Measurements from ENCODE around the gene COLEC12.

The COLEC12 gene

DNA sequence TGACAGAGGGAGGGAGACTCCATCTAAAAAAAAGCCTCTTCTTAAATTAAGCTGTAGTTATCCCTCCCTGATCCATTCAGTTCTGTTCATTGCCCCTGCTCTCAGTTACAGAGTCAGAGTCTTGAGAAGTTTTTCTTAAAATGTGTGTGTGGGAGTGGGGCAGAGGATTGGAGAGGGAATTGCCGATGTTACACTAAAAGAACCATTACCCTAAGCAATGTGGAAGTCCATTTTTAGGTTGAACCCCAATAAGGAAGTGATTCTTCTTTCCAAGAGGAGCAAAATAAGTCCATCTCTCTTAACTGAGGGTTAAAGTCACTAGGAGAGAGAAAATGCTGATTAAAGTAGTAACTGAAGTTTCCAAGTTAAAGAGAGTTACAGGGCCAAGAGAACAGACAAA, 211.5 kb downstream of the COLEC12 start:
- no peak for DNase-seq (ENCODE audit: low spot score)

DNA sequence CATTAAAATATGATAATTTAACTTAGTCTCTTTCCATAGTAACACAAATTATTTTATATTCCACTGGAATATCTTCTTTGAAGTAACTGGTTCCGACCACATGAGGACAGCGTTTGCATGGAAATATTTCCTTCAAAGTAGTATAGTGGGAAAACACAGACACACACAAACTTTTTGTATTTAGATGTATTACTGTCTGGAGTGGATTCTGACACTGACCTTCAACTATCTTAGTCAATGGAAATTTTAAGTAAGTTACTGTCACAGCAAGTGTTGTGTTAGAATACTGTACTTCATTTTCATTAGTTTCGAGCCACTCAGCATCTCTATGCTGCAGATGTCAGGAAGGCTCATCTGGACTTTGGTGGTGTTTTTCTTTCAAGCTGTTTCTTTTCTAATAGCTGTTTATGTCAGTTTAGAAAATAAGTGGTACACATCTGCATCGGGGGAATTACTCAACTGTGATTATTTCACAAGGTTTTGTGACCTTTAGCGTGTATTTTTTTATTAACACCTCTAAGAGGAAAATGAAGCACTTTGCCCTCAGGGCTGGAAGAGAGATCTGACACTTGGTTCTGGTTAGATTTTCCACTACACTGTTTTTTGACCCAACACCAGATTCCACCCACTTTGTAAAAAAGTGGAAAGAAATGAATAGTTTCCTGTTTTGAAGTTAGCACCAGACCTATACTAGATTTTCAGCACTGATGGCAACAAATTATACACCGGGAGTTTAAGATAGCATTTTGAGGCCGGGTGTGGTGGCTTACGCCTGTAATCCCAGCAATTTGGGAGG, 213.8 kb downstream of the COLEC12 start:
- DNase-seq (ENCODE audit: low spot score), result no peak

DNA sequence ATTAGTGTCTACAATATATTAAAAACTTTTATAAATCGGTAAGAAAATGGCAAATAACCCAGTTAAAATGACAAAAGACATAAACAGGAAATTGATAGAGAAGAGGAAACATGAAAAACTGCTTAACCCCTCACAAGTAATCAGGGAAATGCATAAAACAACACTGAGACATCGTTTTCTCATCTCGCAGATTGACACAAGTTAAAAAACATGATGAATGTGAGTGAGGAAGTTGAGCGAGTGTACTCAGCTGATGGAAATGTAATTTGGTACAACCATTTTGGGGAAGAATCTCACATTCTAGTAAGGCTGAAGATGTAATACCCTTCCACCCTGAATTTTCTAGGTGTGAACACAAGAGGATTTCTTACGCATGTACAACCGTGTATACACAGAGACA, 214.7 kb downstream of the COLEC12 start:
- no peak for DNase-seq (ENCODE audit: low spot score)

DNA sequence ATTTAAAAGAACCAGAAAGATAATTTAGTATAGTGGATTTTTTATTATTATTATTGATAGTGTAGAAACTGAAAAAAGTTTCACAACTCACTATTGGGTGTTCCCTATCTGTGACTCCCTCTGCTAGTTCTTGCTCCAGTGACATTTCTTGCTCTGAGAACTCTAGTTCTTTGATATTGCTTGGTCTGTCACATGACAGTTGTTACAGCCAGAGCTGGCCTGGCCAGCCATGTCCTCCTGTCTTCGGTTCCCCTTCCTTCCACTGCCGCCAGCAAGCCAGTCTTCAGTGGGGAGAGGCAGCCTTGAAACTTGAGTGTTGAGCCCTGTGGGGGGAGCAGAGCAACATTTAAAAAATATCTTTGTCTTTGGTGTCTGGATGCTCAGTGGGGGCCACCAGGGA, 225.0 kb downstream of the COLEC12 start:
- DNase-seq (ENCODE audit: low spot score), result no peak

DNA sequence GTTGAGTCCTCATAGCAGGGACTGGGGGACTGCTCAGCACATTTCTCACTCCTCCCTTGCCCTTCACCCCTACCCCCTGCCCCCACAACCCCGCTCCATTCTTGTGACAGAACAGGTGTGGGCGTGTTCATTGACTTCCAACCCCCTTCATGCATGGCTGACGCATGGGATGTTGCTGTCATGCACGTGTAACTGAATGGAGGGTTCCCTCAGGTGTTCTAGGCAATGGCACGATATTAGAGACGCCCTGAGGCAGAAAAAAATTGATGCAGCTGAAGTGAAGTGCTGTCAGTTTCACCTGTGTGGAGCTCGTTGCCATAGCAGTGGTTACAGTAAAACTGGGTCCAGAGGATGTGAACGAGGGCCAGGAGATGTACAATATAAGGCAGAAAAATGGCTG, 226.2 kb downstream of the COLEC12 start:
- DNase-seq (ENCODE audit: low spot score), result no peak

DNA sequence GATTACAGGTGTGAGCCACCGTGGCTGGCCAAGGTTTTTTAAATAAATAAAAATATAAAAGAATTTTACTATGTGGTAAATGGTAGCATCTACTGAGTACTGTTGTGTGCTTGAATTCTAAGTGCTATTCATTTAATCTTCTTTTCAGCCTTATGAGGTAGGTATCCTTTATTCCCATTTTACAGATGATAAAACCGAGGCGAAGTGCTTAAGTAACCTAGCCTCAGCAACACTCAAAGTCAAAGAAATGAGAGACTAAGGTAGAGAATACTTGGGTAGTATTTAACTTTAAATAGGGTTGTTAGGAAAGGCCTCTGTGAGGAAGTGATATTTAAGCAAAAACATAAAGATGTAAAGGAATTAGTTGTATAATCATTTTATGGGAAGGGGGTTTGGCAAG, 227.0 kb downstream of the COLEC12 start:
- no peak for DNase-seq (ENCODE audit: low spot score)

DNA sequence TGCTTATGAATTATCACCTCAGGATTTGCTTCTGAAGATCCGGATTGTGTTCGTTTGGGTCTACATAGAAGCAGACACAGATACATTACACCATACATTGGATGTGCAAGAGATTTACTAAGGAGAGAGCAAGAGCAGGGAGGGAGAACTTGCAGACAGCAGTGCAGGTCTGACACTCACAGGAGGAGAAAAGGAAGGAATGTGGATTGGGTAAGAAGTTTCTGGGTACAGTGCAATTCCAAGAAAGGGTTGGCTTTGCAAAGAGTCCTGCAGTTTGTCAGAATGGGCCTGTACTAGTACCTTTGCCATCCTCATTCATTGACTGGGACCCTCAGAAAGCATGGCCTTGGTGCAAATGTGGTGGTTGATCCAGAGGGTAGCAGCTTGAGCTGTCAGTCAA, 227.9 kb downstream of the COLEC12 start:
- DNase-seq (ENCODE audit: low spot score), result no peak

DNA sequence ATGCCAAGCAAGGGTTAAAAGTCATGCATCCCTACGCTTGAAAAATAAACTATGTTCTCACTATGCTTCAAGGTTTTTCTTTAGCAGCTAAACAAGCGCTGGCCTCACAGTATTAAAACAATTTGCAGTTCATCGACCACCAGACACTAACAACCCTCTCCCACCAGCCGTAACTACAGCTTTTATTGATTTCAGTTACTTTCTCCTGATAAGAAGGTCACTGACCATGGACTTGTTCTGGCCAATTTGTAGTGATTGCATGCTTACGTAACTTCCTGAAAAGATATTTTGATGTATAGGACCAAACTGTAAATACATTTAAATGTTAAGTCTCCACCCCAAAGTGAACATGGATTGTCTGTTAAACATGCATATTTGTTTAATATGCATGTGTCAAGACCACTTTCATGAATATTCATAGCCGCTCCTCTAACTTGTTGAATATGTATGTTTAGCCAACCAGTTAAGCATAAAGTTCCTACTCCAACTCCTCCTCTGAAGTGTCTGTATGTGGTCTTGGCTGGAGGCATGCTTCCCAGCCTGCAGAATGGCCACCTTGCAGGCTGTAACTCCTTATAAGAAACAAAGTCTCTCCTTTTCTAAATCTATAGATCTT, 230.9 kb downstream of the COLEC12 start:
- no peak for DNase-seq (ENCODE audit: low spot score)

DNA sequence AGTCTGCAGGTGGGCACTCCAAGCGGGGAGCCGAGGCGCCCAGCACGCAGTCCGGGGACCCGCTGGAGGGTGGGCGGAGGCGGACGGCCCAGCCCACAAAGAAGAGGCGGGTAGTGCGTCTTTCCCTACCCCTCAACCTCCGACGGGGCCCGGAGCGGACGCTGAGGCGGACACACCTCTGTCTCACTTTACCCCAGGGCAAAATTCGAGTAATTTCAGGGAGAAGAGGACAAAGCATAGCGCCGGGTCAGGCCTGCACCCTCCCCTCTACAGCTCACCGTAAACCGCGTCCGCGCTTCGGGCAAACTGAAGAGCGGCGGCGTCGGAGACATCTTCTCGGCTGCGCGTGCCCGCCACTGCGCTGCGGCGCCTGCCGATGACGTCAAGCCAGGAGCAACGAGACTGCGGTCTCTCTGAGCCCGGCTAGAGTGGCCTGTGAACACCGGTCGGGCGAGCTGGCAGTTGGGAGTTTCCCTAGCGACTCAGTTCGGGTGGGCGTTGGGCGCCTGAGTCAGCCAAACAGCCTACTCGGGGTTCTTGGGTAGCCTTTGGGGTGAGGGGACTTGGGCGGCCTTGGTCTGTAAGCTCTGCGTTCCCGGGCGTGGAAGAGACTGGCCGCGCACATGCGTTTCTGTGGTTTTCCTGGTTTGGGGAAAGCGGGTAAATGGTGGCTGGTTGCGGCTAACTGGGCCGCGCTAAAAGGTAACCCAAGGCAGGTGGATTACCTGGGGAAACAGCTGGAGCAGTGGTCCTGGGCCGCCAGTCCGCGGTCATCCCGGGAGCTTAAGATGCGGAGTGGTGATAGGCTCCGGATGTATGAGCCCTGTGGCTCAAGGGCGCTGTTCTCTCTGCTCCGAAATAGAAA, 232.6 kb downstream of the COLEC12 start, which contains the start of gene THOC1:
THOC1 (minus strand) TSS at position 360 of the 865 bp plus-strand sequence; CDS start at position 332, 28 bp downstream.
- DNase-seq (ENCODE audit: low spot score), result peak; percentile 91

DNA sequence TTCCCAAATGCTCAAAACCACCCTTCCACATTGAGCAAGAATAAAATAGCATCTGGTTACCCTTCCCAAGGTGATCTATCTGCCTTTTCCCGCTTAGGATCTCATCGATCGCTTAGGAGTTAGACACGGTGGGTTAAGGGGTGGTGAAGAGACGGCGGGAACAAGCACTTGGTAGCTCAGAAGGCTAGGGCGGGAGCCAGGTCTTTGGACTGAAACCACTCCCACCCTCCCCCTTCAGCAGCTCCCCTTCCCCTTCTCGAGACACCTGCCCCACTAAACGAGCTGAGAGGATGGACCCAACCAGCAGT, 233.2 kb downstream of the COLEC12 start:
- no peak for DNase-seq (ENCODE audit: low spot score)

All from putamen (tissue), 1 donor.